Thoracic aorta (tissue), 2 donors: ENCODE measurements around the gene GNRHR. TPM values are rescaled to one million over a fixed set of nuclear protein-coding genes. Genes with fewer than 3 reads are reported as not detected.

Source experiments
- ATAC-seq: fragments of 150-250 bp; one replicate; pipeline ENCODE4 v1.8.0; 2017; ENCODE audit warnings: low read depth; ENCODE audit not compliant: insufficient number of reproducible peaks, low FRiP score
- DNase-seq: peaks from one replicate; pipeline ENCODE4 v3.0.0-alpha.2; 2020; ENCODE audit warnings: low spot score
- H3K27ac ChIP-seq, 2 donors: fragments of 200-600 bp; sonication (generic); 1 replicate in 1 of 2; 2 replicates in 1 of 2; pipeline ENCODE4 v1.5.1; 2016; ENCODE audit warnings: mild to moderate bottlenecking in 2 of 2, moderate library complexity in 2 of 2
- H3K27me3 ChIP-seq: fragments of 200-600 bp; sonication (generic); replicated peaks from 2 replicates; pipeline ENCODE4 v1.6.0; 2016; ENCODE audit warnings: mild to moderate bottlenecking; ENCODE audit not compliant: insufficient read depth
- H3K36me3 ChIP-seq: fragments of 200-600 bp; sonication (generic); one replicate; pipeline ENCODE4 v1.5.1; 2016
- H3K4me1 ChIP-seq, 2 donors: fragments of 200-600 bp; sonication (generic); 1 replicate in 1 of 2; 2 replicates in 1 of 2; pipeline versions ENCODE4 v1.5.1 to v1.6.0; 2016; ENCODE audit warnings: low read depth in 2 of 2, mild to moderate bottlenecking in 1 of 2; ENCODE audit not compliant: control insufficient read depth in 1 of 2
- H3K4me3 ChIP-seq: fragments of 200-600 bp; sonication (generic); 2 replicates; pipeline ENCODE4 v1.5.1; 2016; ENCODE audit warnings: mild to moderate bottlenecking
- H3K9me3 ChIP-seq: fragments of 200-600 bp; sonication (generic); 2 replicates; pipeline ENCODE4 v1.5.1; 2016
- total RNA-seq, 2 donors: library from RNA; depleted of rRNA; stranded (reverse); fragments of >200 nt; gene quantifications; one replicate each; pipeline versions ENCODE4 v1.1.0 to v1.2.3, GENCODE V29; 2016
- TF ChIP-seq, protein P1 (sequence below): fragments of 200-600 bp; sonication (generic); IDR thresholded peaks from one replicate; pipeline ENCODE4 v1.5.1; 2019; ENCODE audit warnings: antibody characterized with exemption

Gene GNRHR
- total RNA-seq, 2 donors from 2014 or later = not detected

- DNase-seq (no peak), ATAC-seq (no peak)
- no peaks in the 10 kb centered on the region for H3K4me1 ChIP-seq
- no peaks in the 10 kb centered on the region for H3K27me3 ChIP-seq
- TF ChIP-seq, protein P1, sequence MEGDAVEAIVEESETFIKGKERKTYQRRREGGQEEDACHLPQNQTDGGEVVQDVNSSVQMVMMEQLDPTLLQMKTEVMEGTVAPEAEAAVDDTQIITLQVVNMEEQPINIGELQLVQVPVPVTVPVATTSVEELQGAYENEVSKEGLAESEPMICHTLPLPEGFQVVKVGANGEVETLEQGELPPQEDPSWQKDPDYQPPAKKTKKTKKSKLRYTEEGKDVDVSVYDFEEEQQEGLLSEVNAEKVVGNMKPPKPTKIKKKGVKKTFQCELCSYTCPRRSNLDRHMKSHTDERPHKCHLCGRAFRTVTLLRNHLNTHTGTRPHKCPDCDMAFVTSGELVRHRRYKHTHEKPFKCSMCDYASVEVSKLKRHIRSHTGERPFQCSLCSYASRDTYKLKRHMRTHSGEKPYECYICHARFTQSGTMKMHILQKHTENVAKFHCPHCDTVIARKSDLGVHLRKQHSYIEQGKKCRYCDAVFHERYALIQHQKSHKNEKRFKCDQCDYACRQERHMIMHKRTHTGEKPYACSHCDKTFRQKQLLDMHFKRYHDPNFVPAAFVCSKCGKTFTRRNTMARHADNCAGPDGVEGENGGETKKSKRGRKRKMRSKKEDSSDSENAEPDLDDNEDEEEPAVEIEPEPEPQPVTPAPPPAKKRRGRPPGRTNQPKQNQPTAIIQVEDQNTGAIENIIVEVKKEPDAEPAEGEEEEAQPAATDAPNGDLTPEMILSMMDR = no peak
- H3K27ac ChIP-seq = no peak overlapping the region
- peaks cover 7% of the 10 kb centered on the region for H3K36me3 ChIP-seq
- H3K9me3 ChIP-seq = no peaks in the 10 kb centered on the region
- no peak overlapping the region for H3K4me3 ChIP-seq
Observed at GRCh38 chr4:67723341-67723740, 30.8 kb downstream of the GNRHR start.

GRCh38 chr4:67721770-67722597 is 32.2 kb downstream of the GNRHR start:
- Histone ChIP-seq H3K9me3 (no peaks in the 10 kb centered on the region), H3K27ac (no peak overlapping the region), H3K27me3 (no peaks in the 10 kb centered on the region), H3K36me3 (peaks cover 7% of the 10 kb centered on the region), H3K4me1 (no peaks in the 10 kb centered on the region), H3K4me3 (no peak overlapping the region)
- no peak for ATAC-seq
- TF ChIP-seq, protein P1 = no peak
- no peak for DNase-seq

GRCh38 chr4:67721315-67721769 is 32.8 kb downstream of the GNRHR start:
- ATAC-seq = no peak
- H3K27me3 ChIP-seq = no peaks in the 10 kb centered on the region
- DNase-seq = no peak
- H3K36me3 ChIP-seq = peaks cover 7% of the 10 kb centered on the region
- H3K4me3 ChIP-seq = no peak overlapping the region
- no peaks in the 10 kb centered on the region for H3K9me3 ChIP-seq
- TF ChIP-seq, protein P1 = no peak
- no peak overlapping the region for H3K27ac ChIP-seq
- no peaks in the 10 kb centered on the region for H3K4me1 ChIP-seq

GRCh38 chr4:67719953-67720617 is 34.1 kb downstream of the GNRHR start:
- Histone ChIP-seq H3K36me3 (peaks cover 7% of the 10 kb centered on the region), H3K27me3 (no peaks in the 10 kb centered on the region), H3K9me3 (no peaks in the 10 kb centered on the region), H3K4me3 (no peak overlapping the region), H3K4me1 (no peaks in the 10 kb centered on the region), H3K27ac (no peak overlapping the region)
- DNase-seq (no peak), ATAC-seq (no peak)
- TF ChIP-seq, protein P1 = no peak

DNA sequence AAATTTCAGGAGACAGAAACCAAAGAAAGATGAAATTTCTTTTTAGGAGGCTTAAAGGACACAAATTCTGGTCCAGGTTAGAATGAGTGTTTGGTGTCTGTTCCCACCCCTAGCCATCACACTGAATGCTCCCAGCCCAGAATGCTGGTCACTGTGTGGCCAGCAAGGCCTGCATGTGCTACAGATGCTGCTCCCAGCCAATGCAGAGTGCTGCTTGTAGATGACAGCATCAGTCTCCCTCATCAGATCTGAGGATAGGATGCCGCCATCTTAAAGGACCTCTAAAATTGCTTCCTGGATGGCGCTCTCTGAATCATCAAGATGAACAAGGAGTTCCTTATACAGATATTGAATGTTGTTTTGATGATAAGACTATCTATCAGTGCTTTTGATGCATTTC is 35.3 kb downstream of the GNRHR start:
- Histone ChIP-seq H3K27me3 (no peaks in the 10 kb centered on the region), H3K27ac (no peak overlapping the region), H3K36me3 (peaks cover 7% of the 10 kb centered on the region), H3K4me1 (no peaks in the 10 kb centered on the region), H3K4me3 (no peak overlapping the region), H3K9me3 (no peaks in the 10 kb centered on the region)
- DNase-seq (no peak), ATAC-seq (no peak)
- TF ChIP-seq, protein P1 = no peak
